Measurements from ENCODE around the gene OTOS. TPM values are rescaled to one million over a fixed set of nuclear protein-coding genes. Genes with fewer than 3 reads are reported as not detected.

OTOS gene
- total and polyA plus RNA-seq, 2 donors (not counting 1 experiment from before 2014, with no cell fraction given) = not detected

- no CpG with 5 or more reads among the region's 4 CpGs for WGBS (ENCODE audit: insufficient coverage)
- CTCF ChIA-PET = no interaction called here
- peaks cover 3% of the 10 kb centered on the region for H3K27me3 Mint-ChIP-seq
These were observed 19.3 kb downstream of the OTOS start for GRCh38 chr2:240121190-240121589.

DNA sequence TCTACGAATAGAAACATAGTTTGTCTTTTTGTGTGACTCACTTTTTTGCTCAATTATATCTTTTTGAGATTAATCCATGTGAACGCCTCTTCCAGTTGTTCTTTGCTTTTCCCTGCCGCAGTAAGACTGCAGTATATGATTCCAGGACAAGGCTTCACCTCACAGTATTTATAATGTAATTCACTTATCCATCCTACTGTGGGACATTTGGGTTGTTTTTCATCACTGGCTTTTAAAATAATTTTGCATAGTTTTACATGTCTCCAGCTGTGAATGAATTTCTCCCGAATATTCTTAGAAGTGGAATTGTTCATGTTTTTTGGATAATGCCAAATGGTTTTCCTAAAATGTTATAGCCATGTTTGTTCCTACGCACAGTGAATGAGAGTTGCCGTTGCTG, 26.2 kb downstream of the OTOS start:
- H3K9me3 Mint-ChIP-seq (ENCODE audit: insufficient read depth) = no peaks in the 10 kb centered on the region
- Histone ChIP-seq H3K4me3 (ENCODE audit: control extremely low read depth in 1 of 5, extremely low read depth in 1 of 5, insufficient read depth in 1 of 5, low read depth in 2 of 5, low read length in 4 of 5) (no peak overlapping the region), H3K27ac (ENCODE audit: low read length in 2 of 2) (no peak overlapping the region), H4K20me1 (ENCODE audit: control insufficient read depth, insufficient read depth, low read length, poor library complexity, severe bottlenecking) (no peaks in the 10 kb centered on the region), H3K4me1 (ENCODE audit: control insufficient read depth in 2 of 2, insufficient read depth in 2 of 2, low read length in 2 of 2) (no peaks in the 10 kb centered on the region), H2AFZ (ENCODE audit: insufficient read depth, low read depth, low read length, poor library complexity, severe bottlenecking) (no peak overlapping the region), H3K36me3 (replicated peaks in 1 of 2; ENCODE audit: control extremely low read depth in 1 of 2, control insufficient read depth in 1 of 2, extremely low read depth in 1 of 2, insufficient read depth in 2 of 2, low read length in 1 of 2) (no peaks in the 10 kb centered on the region), H3K9ac (ENCODE audit: low read length) (no peak overlapping the region), H3K9me3 (ENCODE audit: control extremely low read depth in 1 of 3, control insufficient read depth in 2 of 3, insufficient read depth in 1 of 3, low read length in 2 of 3) (no peaks in the 10 kb centered on the region), H3K4me2 (replicated peaks; ENCODE audit: low read depth, low read length, poor library complexity, severe bottlenecking) (no peak overlapping the region), H3K27me3 (replicated peaks in 1 of 4; ENCODE audit: control extremely low read depth in 1 of 4, control insufficient read depth in 3 of 4, insufficient read depth in 4 of 4, low read length in 3 of 4) (peaks cover 0 to 9% (median 3%) of the 10 kb centered on the region in 4 experiments), H3K79me2 (ENCODE audit: control insufficient read depth, insufficient read depth, low read length) (no peaks in the 10 kb centered on the region)
- H3K4me1 Mint-ChIP-seq = no peaks in the 10 kb centered on the region
- intact Hi-C loops (cut with micrococcal nuclease) = no loop called here
- H3K4me3 Mint-ChIP-seq = no peak overlapping the region
- H3K27me3 Mint-ChIP-seq = peaks cover 26% of the 10 kb centered on the region
- ATAC-seq (ENCODE audit: low read depth) = no peak
- TF ChIP-seq, protein P1, sequence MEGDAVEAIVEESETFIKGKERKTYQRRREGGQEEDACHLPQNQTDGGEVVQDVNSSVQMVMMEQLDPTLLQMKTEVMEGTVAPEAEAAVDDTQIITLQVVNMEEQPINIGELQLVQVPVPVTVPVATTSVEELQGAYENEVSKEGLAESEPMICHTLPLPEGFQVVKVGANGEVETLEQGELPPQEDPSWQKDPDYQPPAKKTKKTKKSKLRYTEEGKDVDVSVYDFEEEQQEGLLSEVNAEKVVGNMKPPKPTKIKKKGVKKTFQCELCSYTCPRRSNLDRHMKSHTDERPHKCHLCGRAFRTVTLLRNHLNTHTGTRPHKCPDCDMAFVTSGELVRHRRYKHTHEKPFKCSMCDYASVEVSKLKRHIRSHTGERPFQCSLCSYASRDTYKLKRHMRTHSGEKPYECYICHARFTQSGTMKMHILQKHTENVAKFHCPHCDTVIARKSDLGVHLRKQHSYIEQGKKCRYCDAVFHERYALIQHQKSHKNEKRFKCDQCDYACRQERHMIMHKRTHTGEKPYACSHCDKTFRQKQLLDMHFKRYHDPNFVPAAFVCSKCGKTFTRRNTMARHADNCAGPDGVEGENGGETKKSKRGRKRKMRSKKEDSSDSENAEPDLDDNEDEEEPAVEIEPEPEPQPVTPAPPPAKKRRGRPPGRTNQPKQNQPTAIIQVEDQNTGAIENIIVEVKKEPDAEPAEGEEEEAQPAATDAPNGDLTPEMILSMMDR (IDR thresholded peaks at IDR 0.05) = no peak
- TF ChIP-seq EZH2 (IDR thresholded peaks at IDR 0.05; ENCODE audit: borderline replicate concordance, insufficient read depth, low read depth, low read length, poor library complexity, severe bottlenecking) = no peak
- WGBS (ENCODE audit: insufficient coverage) = 100% methylated on average over 4 of the region's 6 CpGs
- POLR2A ChIA-PET = no interaction called here
- no peak overlapping the region for H3K27ac Mint-ChIP-seq
- no peak for DNase-seq
- CTCF ChIA-PET = interaction anchor here (3.3 kb wide), 1 partner anchor 53 kb away, joined by 8 read pairs; no protein-coding TSS in a partner anchor

More at GRCh38 chr2:240121190-240121589, 19.3 kb downstream of the OTOS start:
- intact Hi-C loops (cut with micrococcal nuclease) = no loop called here
- no peaks in the 10 kb centered on the region for H3K9me3 ChIP-seq (ENCODE audit: control extremely low read depth in 1 of 3, control insufficient read depth in 2 of 3, insufficient read depth in 1 of 3, low read length in 2 of 3)
- peaks cover 5% of the 10 kb centered on the region for H3K4me1 Mint-ChIP-seq
- H3K9me3 Mint-ChIP-seq (ENCODE audit: insufficient read depth) = no peaks in the 10 kb centered on the region
- no peak overlapping the region for H3K4me3 Mint-ChIP-seq
- H3K4me3 ChIP-seq (ENCODE audit: control extremely low read depth in 1 of 5, extremely low read depth in 1 of 5, insufficient read depth in 1 of 5, low read depth in 2 of 5, low read length in 4 of 5) = no peak overlapping the region
- H3K79me2 ChIP-seq (ENCODE audit: control insufficient read depth, insufficient read depth, low read length) = no peaks in the 10 kb centered on the region
- H4K20me1 ChIP-seq (ENCODE audit: control insufficient read depth, insufficient read depth, low read length, poor library complexity, severe bottlenecking) = no peaks in the 10 kb centered on the region
- ATAC-seq (ENCODE audit: low read depth) = no peak
- H3K36me3 ChIP-seq (replicated peaks in 1 of 2; ENCODE audit: control extremely low read depth in 1 of 2, control insufficient read depth in 1 of 2, extremely low read depth in 1 of 2, insufficient read depth in 2 of 2, low read length in 1 of 2) = no peaks in the 10 kb centered on the region
- POLR2A ChIA-PET = no interaction called here
- DNase-seq = no peak
- H3K27me3 ChIP-seq (replicated peaks in 1 of 4; ENCODE audit: control extremely low read depth in 1 of 4, control insufficient read depth in 3 of 4, insufficient read depth in 4 of 4, low read length in 3 of 4) = no peaks in the 10 kb centered on the region
- H2AFZ ChIP-seq (ENCODE audit: insufficient read depth, low read depth, low read length, poor library complexity, severe bottlenecking) = no peak overlapping the region
- H3K4me2 ChIP-seq (replicated peaks; ENCODE audit: low read depth, low read length, poor library complexity, severe bottlenecking) = no peak overlapping the region
- no peak overlapping the region for H3K27ac ChIP-seq (ENCODE audit: low read length in 2 of 2)
- H3K9ac ChIP-seq (ENCODE audit: low read length) = no peak overlapping the region
- no peak overlapping the region for H3K27ac Mint-ChIP-seq
- TF ChIP-seq, protein P1 (IDR thresholded peaks at IDR 0.05) = no peak
- no peak for TF ChIP-seq EZH2 (IDR thresholded peaks at IDR 0.05; ENCODE audit: borderline replicate concordance, insufficient read depth, low read depth, low read length, poor library complexity, severe bottlenecking)
- no peaks in the 10 kb centered on the region for H3K4me1 ChIP-seq (ENCODE audit: control insufficient read depth in 2 of 2, insufficient read depth in 2 of 2, low read length in 2 of 2)
